ENCODE measurements around the gene TASP1.
A peak's percentile ranks its signal among the peaks of the same experiment; 100 is the strongest.
"Not testable (repeated sequence)": the region's sequence is repeated elsewhere in the genome, so short reads cannot be mapped to it uniquely, and the experiment has no call there.

TASP1 gene

GRCh38 chr20:13492001-13492481, 146.7 kb downstream of the TASP1 start:
- DNase-seq: peak in 1 of 2 experiments; percentile 21

- DNase-seq: no peak
Measured at GRCh38 chr20:13487202-13487601, 151.5 kb downstream of the TASP1 start.

- no peak for DNase-seq
Measured at GRCh38 chr20:13486694-13487093, 152.0 kb downstream of the TASP1 start.

GRCh38 chr20:13485576-13485975, 153.2 kb downstream of the TASP1 start:
- DNase-seq: no peak

GRCh38 chr20:13485019-13485418, 153.7 kb downstream of the TASP1 start:
- not testable (repeated sequence) for DNase-seq

- DNase-seq: not testable (repeated sequence)
Measured at GRCh38 chr20:13483472-13483871, 155.3 kb downstream of the TASP1 start.

GRCh38 chr20:13478366-13478765, 160.4 kb downstream of the TASP1 start:
- no peak for DNase-seq

GRCh38 chr20:13474467-13474866, 164.3 kb downstream of the TASP1 start:
- DNase-seq: no peak

- no peak for DNase-seq
Measured at GRCh38 chr20:13469262-13469661, 169.5 kb downstream of the TASP1 start.

GRCh38 chr20:13468166-13468565, 170.6 kb downstream of the TASP1 start:
- no peak for DNase-seq

GRCh38 chr20:13464702-13465101, 174.0 kb downstream of the TASP1 start:
- DNase-seq: no peak

- no peak for DNase-seq
Measured at GRCh38 chr20:13461849-13462458, 176.8 kb downstream of the TASP1 start.

- peak; percentile 29 to 68 for DNase-seq
Measured at GRCh38 chr20:13458860-13459451, 179.8 kb downstream of the TASP1 start.

- no peak for DNase-seq
Measured at GRCh38 chr20:13457487-13457886, 181.2 kb downstream of the TASP1 start.

GRCh38 chr20:13455713-13456112, 183.0 kb downstream of the TASP1 start:
- DNase-seq: no peak

GRCh38 chr20:13453367-13453766, 185.4 kb downstream of the TASP1 start:
- no peak for DNase-seq

GRCh38 chr20:13452470-13453124, 186.1 kb downstream of the TASP1 start:
- DNase-seq: no peak

GRCh38 chr20:13449868-13450434, 188.8 kb downstream of the TASP1 start:
- DNase-seq: no peak

GRCh38 chr20:13447385-13448180, 191.1 kb downstream of the TASP1 start:
- DNase-seq: no peak

- no peak for DNase-seq
Measured at GRCh38 chr20:13443690-13444089, 195.0 kb downstream of the TASP1 start.

GRCh38 chr20:13442986-13443385, 195.7 kb downstream of the TASP1 start:
- no peak for DNase-seq

GRCh38 chr20:13441388-13441787, 197.3 kb downstream of the TASP1 start:
- no peak for DNase-seq

- no peak for DNase-seq
Measured at GRCh38 chr20:13436530-13436929, 202.2 kb downstream of the TASP1 start.
